ENCODE measurements around the gene TP73. TPM values are rescaled to one million over a fixed set of nuclear protein-coding genes. Genes with fewer than 3 reads are reported as not detected.

The TP73 gene
- total RNA-seq, 3 donors from 2014 or later (not counting 1 experiment from before 2014, with no cell fraction given): 0.28 to 0.50 (median 0.39) TPM

DNA sequence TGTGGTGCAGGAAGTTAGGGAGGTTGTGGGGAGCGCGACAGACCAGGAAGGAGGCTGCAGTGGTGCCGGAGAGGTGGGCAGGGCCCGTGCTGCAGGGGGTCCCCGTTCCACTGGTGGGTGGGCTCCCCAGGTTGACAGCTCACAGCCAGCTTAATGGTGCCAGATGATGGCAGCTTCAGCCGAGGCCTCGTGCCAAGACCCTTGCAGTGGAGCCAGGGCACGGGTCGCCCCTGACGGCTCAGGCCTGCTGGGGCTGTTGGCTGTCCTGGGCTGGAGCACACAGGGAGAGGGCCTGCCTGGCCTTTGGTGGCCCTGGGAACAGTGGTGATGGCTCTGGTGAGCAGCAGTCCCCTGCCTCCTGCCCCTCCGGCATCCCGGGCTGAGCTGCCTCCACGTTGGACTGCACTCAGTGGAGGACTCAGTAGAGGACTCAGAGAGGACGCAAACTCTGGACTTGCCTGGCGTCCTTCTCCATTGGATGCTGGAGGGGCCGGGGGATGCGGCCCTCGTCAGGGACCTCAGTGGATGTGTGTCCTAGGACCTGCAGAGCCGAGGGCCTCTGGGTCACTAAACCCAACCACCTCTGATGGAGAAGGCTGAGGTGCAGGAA is 53.1 kb downstream of the TP73 start:
- no peak for DNase-seq
- no peaks in the 10 kb centered on the region for H3K9me3 ChIP-seq (ENCODE audit: control insufficient read depth, insufficient read depth, low read length)
- Mint-ChIP-seq H3K4me1 (peaks cover 5 to 10% of the 10 kb centered on the region in 2 donors), H3K36me3 (no peaks in the 10 kb centered on the region), H3K27me3 (ENCODE audit: low read depth in 2 of 2) (no peaks in the 10 kb centered on the region), H3K27ac (no peak overlapping the region), H3K9me3 (no peaks in the 10 kb centered on the region), H3K4me3 (no peak overlapping the region)
- H3K36me3 ChIP-seq (ENCODE audit: control insufficient read depth, insufficient read depth, low read length): no peaks in the 10 kb centered on the region
- H3K4me1 ChIP-seq (ENCODE audit: control insufficient read depth, insufficient read depth, low read length): peaks cover 5% of the 10 kb centered on the region
- no peak overlapping the region for H3K27ac ChIP-seq (ENCODE audit: low read length)
- ATAC-seq: no peak
- 89% methylated on average over 19 of the region's 19 CpGs for WGBS (ENCODE audit: insufficient coverage)
- TF ChIP-seq, protein P1, sequence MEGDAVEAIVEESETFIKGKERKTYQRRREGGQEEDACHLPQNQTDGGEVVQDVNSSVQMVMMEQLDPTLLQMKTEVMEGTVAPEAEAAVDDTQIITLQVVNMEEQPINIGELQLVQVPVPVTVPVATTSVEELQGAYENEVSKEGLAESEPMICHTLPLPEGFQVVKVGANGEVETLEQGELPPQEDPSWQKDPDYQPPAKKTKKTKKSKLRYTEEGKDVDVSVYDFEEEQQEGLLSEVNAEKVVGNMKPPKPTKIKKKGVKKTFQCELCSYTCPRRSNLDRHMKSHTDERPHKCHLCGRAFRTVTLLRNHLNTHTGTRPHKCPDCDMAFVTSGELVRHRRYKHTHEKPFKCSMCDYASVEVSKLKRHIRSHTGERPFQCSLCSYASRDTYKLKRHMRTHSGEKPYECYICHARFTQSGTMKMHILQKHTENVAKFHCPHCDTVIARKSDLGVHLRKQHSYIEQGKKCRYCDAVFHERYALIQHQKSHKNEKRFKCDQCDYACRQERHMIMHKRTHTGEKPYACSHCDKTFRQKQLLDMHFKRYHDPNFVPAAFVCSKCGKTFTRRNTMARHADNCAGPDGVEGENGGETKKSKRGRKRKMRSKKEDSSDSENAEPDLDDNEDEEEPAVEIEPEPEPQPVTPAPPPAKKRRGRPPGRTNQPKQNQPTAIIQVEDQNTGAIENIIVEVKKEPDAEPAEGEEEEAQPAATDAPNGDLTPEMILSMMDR (IDR thresholded peaks at IDR 0.05): no peak
- intact Hi-C loops (cut with micrococcal nuclease): no loop called here
- peaks cover 2% of the 10 kb centered on the region for H3K27me3 ChIP-seq (ENCODE audit: control insufficient read depth, insufficient read depth, low read length)
- H3K4me3 ChIP-seq (ENCODE audit: low read length): no peak overlapping the region

DNA sequence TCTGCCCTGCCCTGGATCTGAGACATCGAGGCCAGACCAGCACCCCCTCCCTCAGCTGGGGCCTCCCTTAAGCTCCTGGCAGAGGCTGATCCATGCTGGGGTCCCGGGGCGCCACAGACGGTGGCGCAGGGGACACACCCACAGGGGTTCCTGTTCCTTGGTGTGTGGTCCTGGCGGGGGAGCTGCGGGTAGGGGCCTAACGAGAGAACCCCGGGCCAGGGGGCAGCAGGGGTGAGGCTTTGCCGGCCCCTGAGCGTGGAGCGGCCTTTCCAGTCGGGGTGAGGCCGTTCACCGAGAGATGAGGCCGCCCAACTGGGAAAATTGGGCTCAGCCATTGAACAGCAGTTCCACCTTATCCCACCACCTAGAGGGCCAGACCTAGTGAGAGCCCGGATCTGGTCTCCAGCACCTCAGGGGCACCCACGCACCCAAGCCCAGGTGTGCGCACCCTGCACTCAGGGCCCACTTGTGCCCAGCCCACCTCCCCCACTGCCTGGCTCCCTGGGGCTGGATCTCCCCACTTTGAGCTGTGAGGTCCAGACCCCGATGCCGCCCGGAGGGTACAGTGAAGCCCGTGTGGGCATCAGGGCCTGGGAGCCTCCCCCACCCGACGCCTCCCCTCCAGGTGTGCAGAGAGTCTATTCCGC is 54.5 kb downstream of the TP73 start:
- Mint-ChIP-seq H3K4me3 (no peak overlapping the region), H3K36me3 (no peaks in the 10 kb centered on the region), H3K9me3 (no peaks in the 10 kb centered on the region), H3K27ac (no peak overlapping the region), H3K4me1 (peaks cover 5 to 10% of the 10 kb centered on the region in 2 donors), H3K27me3 (ENCODE audit: low read depth in 2 of 2) (no peaks in the 10 kb centered on the region)
- Histone ChIP-seq H3K27me3 (ENCODE audit: control insufficient read depth, insufficient read depth, low read length) (peaks cover 2% of the 10 kb centered on the region), H3K27ac (ENCODE audit: low read length) (no peak overlapping the region), H3K4me1 (ENCODE audit: control insufficient read depth, insufficient read depth, low read length) (peaks cover 5% of the 10 kb centered on the region), H3K9me3 (ENCODE audit: control insufficient read depth, insufficient read depth, low read length) (no peaks in the 10 kb centered on the region), H3K36me3 (ENCODE audit: control insufficient read depth, insufficient read depth, low read length) (no peaks in the 10 kb centered on the region), H3K4me3 (ENCODE audit: low read length) (no peak overlapping the region)
- DNase-seq: no peak
- no peak for ATAC-seq
- TF ChIP-seq, protein P1 (IDR thresholded peaks at IDR 0.05): no peak
- intact Hi-C loops (cut with micrococcal nuclease): no loop called here
- WGBS (ENCODE audit: insufficient coverage): 85% methylated on average over 26 of the region's 26 CpGs

GRCh38 chr1:3707298-3707938 is 55.1 kb downstream of the TP73 start:
- Mint-ChIP-seq H3K9me3 (no peaks in the 10 kb centered on the region), H3K27me3 (ENCODE audit: low read depth in 2 of 2) (no peaks in the 10 kb centered on the region), H3K27ac (no peak overlapping the region), H3K4me1 (peaks cover 5 to 10% of the 10 kb centered on the region in 2 donors), H3K4me3 (no peak overlapping the region), H3K36me3 (no peaks in the 10 kb centered on the region)
- Histone ChIP-seq H3K27me3 (ENCODE audit: control insufficient read depth, insufficient read depth, low read length) (peaks cover 2% of the 10 kb centered on the region), H3K4me3 (ENCODE audit: low read length) (no peak overlapping the region), H3K36me3 (ENCODE audit: control insufficient read depth, insufficient read depth, low read length) (no peaks in the 10 kb centered on the region), H3K9me3 (ENCODE audit: control insufficient read depth, insufficient read depth, low read length) (no peaks in the 10 kb centered on the region), H3K27ac (ENCODE audit: low read length) (no peak overlapping the region), H3K4me1 (ENCODE audit: control insufficient read depth, insufficient read depth, low read length) (peaks cover 5% of the 10 kb centered on the region)
- DNase-seq (no peak), ATAC-seq (no peak)
- intact Hi-C loops (cut with micrococcal nuclease): no loop called here
- WGBS (ENCODE audit: insufficient coverage): 47% methylated on average over 35 of the region's 35 CpGs
- TF ChIP-seq, protein P1 (IDR thresholded peaks at IDR 0.05): no peak

Measured in natural killer cell (primary cell).